Tibial nerve (tissue), 4 donors: ENCODE results near the gene C6orf47. TPM values are rescaled to one million over a fixed set of nuclear protein-coding genes. Genes with fewer than 3 reads are reported as not detected.

Experiments used
- DNase-seq, 2 donors: peaks; one replicate each; pipeline ENCODE4 v3.0.0-alpha.2; 2019; ENCODE audit warnings: low spot score in 2 of 2
- H3K27ac ChIP-seq, 4 donors: fragments of 200-600 bp; sonication (generic) in 3 of 4; one replicate each; pipeline ENCODE4 v1.5.1; 2017 to 2019; ENCODE audit warnings: mild to moderate bottlenecking in 1 of 4
- H3K27me3 ChIP-seq, 2 donors: fragments of 200-600 bp; sonication (generic) in 1 of 2; one replicate each; pipeline versions ENCODE4 v1.5.1 to v1.6.0; 2017 to 2019
- H3K36me3 ChIP-seq, 3 donors: fragments of 200-600 bp; sonication (generic); one replicate each; pipeline ENCODE4 v1.5.1; 2018 to 2019
- H3K4me1 ChIP-seq, 4 donors: fragments of 200-600 bp; sonication (generic) in 3 of 4; one replicate each; pipeline ENCODE4 v1.5.1; 2017 to 2019
- H3K4me3 ChIP-seq, 4 donors: fragments of 200-600 bp; sonication (generic) in 3 of 4; one replicate each; pipeline ENCODE4 v1.5.1; 2017 to 2019; ENCODE audit warnings: mild to moderate bottlenecking in 1 of 4, moderate library complexity in 1 of 4
- H3K9me3 ChIP-seq, 4 donors: fragments of 200-600 bp; sonication (generic) in 3 of 4; one replicate each; pipeline ENCODE4 v1.5.1; 2017 to 2019
- CTCF ChIP-seq, 5 experiments: fragments of 200-600 bp in 3 of 5; fragments of 450-650 bp in 2 of 5; sonication (generic) in 3 of 5; IDR thresholded peaks; one replicate each; pipeline ENCODE4 v1.5.1; 2016 to 2019; ENCODE audit warnings: antibody characterized with exemption in 5 of 5, mild to moderate bottlenecking in 3 of 5, moderate library complexity in 2 of 5
- EP300 ChIP-seq, 2 donors: sonication (generic); formaldehyde crosslinking; IDR thresholded peaks; one replicate each; pipeline ENCODE4 v1.6.1; 2017; ENCODE audit warnings: antibody characterized with exemption in 2 of 2, mild to moderate bottlenecking in 1 of 2
- POLR2A ChIP-seq, 2 donors: fragments of 450-650 bp; IDR thresholded peaks; one replicate each; pipeline ENCODE4 v1.6.1; 2017; ENCODE audit warnings: antibody characterized with exemption in 2 of 2, mild to moderate bottlenecking in 2 of 2, moderate library complexity in 2 of 2
- WGBS, 2 donors: methylation state at CpG; one replicate each; pipeline ENCODE4 v1.1.5; 2018; 5-methylcytosine and 5-hydroxymethylcytosine counted together
- total RNA-seq, 4 donors: library from RNA; depleted of rRNA; stranded (reverse); fragments of >200 nt; gene quantifications; one replicate each; pipeline ENCODE4 v1.1.0, GENCODE V29; 2016

Gene C6orf47
- total RNA-seq, 4 donors from 2014 or later = 13.8 to 23.3 (median 20.5) TPM

- no peaks in the 10 kb centered on the region for H3K9me3 ChIP-seq
- TF ChIP-seq POLR2A (IDR thresholded peaks at IDR 0.05) (no peak), EP300 (IDR thresholded peaks at IDR 0.05) (peak in 1 of 2 donors; percentile 30)
- H3K36me3 ChIP-seq = peaks cover 8 to 46% (median 11%) of the 10 kb centered on the region in 3 donors
- peak in 1 of 2 donors; percentile 63 for DNase-seq
- H3K27me3 ChIP-seq = no peaks in the 10 kb centered on the region
- peak overlapping the region; percentile 67 to 93 (median 87) for H3K4me3 ChIP-seq
- H3K27ac ChIP-seq = peak overlapping the region; percentile 60 to 99 (median 96)
- peaks cover 0 to 73% (median 32%) of the 10 kb centered on the region in 4 donors for H3K4me1 ChIP-seq
- WGBS, 2 donors = 9 to 10% methylated on average over 15 to 16 of the region's 17 CpGs
Measured at GRCh38 chr6:31663961-31664789, 3.6 kb upstream of the C6orf47 start.

- peaks cover 0 to 74% (median 40%) of the 10 kb centered on the region in 4 donors for H3K4me1 ChIP-seq
- H3K9me3 ChIP-seq = no peaks in the 10 kb centered on the region
- no peaks in the 10 kb centered on the region for H3K27me3 ChIP-seq
- peak overlapping the region; percentile 60 to 99 (median 96) for H3K27ac ChIP-seq
- TF ChIP-seq CTCF (IDR thresholded peaks at IDR 0.05) (no peak), EP300 (IDR thresholded peaks at IDR 0.05) (no peak), POLR2A (IDR thresholded peaks at IDR 0.05) (no peak)
- 39% methylated on average over 9 of the region's 9 CpGs for WGBS, 2 donors
- H3K36me3 ChIP-seq = peaks cover 3 to 44% (median 8%) of the 10 kb centered on the region in 3 donors
- DNase-seq = no peak
- peak overlapping the region; percentile 67 to 93 (median 87) for H3K4me3 ChIP-seq
Measured at GRCh38 chr6:31663126-31663960, 2.8 kb upstream of the C6orf47 start.

- H3K27ac ChIP-seq = peak overlapping the region in 2 of 4 donors; percentile 2 to 91
- peaks cover 0 to 74% (median 43%) of the 10 kb centered on the region in 4 donors for H3K4me1 ChIP-seq
- peaks cover 0 to 44% (median under 1%) of the 10 kb centered on the region in 3 donors for H3K36me3 ChIP-seq
- no peak for DNase-seq
- no peaks in the 10 kb centered on the region for H3K9me3 ChIP-seq
- no peaks in the 10 kb centered on the region for H3K27me3 ChIP-seq
- TF ChIP-seq POLR2A (IDR thresholded peaks at IDR 0.05) (no peak), EP300 (IDR thresholded peaks at IDR 0.05) (no peak)
- no peak overlapping the region for H3K4me3 ChIP-seq
- WGBS, 2 donors = 81 to 88% methylated on average over 12 of the region's 12 CpGs
Measured at GRCh38 chr6:31662124-31662723, 1.6 kb upstream of the C6orf47 start.

GRCh38 chr6:31661262-31662123, 915 bp upstream of the C6orf47 start:
- peaks cover 0 to 46% (median 0%) of the 10 kb centered on the region in 3 donors for H3K36me3 ChIP-seq
- H3K4me3 ChIP-seq = peak overlapping the region in 3 of 4 donors; percentile 67 to 81 (median 80)
- peaks cover 0 to 69% (median 38%) of the 10 kb centered on the region in 4 donors for H3K4me1 ChIP-seq
- 77 to 79% methylated on average over 12 of the region's 12 CpGs for WGBS, 2 donors
- TF ChIP-seq CTCF (IDR thresholded peaks at IDR 0.05) (no peak), POLR2A (IDR thresholded peaks at IDR 0.05) (no peak), EP300 (IDR thresholded peaks at IDR 0.05) (no peak)
- no peak for DNase-seq
- peak overlapping the region; percentile 73 to 91 (median 85) for H3K27ac ChIP-seq
- no peaks in the 10 kb centered on the region for H3K27me3 ChIP-seq
- H3K9me3 ChIP-seq = no peaks in the 10 kb centered on the region

GRCh38 chr6:31659649-31660380, 763 bp downstream of the C6orf47 start:
- Histone ChIP-seq H3K27me3 (no peaks in the 10 kb centered on the region), H3K4me3 (peak overlapping the region; percentile 52 to 81 (median 74)), H3K27ac (peak overlapping the region; percentile 73 to 91 (median 85)), H3K9me3 (no peaks in the 10 kb centered on the region), H3K4me1 (peaks cover 0 to 67% (median 36%) of the 10 kb centered on the region in 4 donors), H3K36me3 (peaks cover 0 to 56% (median 0%) of the 10 kb centered on the region in 3 donors)
- DNase-seq = no peak
- whole genome bisulfite sequencing, 2 donors = 13 to 20% methylated on average over 10 to 11 of the region's 13 CpGs
- no peak for TF ChIP-seq POLR2A (IDR thresholded peaks at IDR 0.05)
